HPDE6-E6E7 (cell line): ENCODE data around the gene HIP1R.
"Not testable (repeated sequence)": the region's sequence is repeated elsewhere in the genome, so short reads cannot be mapped to it uniquely, and the experiment has no call there.

Experiments used
- DNase-seq: peaks from one replicate; pipeline ENCODE4 v3.0.0; 2011; ENCODE audit warnings: missing footprints; ENCODE audit errors: extremely low spot score

Gene HIP1R

DNA sequence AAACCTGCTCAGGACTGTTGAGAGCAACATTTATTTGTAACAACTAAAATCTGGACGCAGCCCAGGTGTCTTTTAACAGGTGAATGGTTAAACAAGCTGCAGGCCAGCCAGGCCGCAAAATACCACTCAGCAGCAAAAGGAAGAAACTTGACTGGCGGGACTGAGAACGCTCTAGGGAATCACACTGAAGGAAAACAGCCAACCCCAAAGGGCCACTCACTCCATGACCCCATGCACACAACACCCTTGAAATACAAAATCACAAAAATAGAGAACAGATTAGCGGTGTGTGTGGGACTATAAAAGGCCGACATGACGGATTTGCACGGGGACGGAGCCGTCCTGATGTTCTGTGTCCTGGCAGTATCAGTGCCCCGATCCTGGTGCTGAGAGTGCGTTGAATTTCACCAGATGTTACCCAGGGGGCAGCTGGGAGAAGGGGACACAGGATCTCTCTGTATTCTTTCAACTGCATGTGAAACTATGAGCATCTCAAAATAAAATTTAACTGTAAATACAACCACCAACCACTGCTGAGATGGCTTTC, 37.6 kb downstream of the HIP1R start:
- no peak for DNase-seq

DNA sequence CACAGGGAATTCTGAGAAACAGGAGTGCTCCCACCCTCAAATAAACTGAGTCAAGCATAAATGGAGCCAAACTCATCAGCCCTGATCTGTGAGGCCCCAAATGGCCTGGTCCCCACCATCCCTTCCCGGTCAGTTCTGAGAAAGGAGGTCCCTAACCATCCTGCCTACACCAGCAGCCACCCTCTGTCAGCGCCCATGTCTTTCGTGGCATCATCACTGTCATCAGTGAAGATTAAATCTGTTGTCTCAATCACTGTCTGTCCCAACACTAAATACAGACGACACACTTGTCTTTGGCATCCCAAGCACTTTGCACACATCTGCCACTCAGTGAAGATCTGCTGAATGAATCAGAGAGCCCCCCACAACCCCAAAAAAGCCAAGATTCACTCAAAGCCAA, 38.3 kb downstream of the HIP1R start:
- no peak for DNase-seq

DNA sequence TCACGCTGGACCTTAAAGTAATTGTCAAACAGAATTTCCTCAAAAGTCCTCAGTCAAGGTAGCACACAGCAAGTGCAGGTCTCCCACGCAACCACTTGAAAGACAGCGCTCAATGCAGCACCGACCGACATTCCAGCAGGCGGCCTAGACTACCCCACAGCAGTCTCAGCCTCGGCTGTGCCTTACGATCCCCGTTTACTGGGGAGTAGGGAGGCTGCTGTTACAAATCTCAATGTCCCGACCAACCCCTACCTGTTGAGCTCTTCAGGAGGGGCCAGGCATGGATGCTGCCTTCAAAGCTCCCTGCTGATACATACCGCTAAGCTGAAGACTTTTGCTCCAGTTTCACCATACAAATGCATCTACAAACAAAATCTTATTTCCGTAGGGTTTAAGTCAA, 38.8 kb downstream of the HIP1R start:
- DNase-seq, result no peak

DNA sequence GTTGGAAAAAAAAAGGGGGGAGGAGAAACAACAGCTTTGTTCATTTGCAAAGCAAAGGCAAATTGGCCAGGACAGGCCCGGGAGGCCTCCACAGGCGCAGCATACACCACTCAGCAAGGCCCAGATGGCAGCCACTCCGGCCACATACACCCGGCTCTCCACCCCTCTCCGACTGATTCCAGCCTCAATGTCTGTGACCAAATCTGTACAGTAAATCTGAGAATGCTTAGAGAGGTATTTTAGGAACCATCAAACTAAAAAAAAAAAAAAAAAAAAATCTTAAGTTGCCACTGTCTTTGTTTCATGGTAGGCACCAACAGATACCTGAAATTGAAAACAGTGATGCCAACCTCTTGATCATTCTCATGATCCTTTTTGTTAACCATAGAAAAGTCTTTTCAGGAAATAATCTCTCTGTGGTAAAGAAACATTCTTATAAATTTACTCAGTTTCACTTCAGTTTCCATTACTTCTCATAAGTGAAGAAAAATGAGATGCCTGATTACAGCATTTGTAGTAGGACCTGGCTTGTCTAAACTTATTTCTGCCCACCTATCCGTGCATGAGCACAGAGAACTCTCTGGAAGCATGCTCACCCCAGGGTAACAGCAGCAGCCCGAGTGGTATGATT, 40.4 kb downstream of the HIP1R start:
- DNase-seq, result no peak

DNA sequence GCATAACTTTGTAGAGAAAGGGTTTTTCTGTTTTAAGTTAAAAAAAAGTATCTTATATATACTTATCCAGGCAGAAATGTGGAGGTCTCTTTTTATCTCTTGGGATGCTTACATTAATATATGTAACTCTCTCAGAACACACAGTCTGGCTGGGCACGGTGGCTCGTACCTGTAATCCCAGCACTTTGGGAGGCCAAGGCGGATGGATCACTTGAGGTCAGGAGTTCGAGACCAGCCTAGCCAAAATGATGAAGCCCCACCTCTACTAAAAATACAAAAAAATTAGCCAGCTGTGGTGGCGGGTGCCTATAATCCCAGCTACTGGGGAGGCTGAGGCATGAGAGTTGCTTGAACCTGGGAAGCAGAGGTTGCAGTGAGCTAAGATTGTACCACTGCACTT, 41.0 kb downstream of the HIP1R start:
- not testable (repeated sequence) for DNase-seq

- DNase-seq, result no peak
Observed at GRCh38 chr12:122876731-122877130, 41.5 kb downstream of the HIP1R start.

- DNase-seq, result no peak
Observed at GRCh38 chr12:122878780-122879612, 43.7 kb downstream of the HIP1R start.

- no peak for DNase-seq
Observed at GRCh38 chr12:122880155-122880667, 45.0 kb downstream of the HIP1R start.

DNA sequence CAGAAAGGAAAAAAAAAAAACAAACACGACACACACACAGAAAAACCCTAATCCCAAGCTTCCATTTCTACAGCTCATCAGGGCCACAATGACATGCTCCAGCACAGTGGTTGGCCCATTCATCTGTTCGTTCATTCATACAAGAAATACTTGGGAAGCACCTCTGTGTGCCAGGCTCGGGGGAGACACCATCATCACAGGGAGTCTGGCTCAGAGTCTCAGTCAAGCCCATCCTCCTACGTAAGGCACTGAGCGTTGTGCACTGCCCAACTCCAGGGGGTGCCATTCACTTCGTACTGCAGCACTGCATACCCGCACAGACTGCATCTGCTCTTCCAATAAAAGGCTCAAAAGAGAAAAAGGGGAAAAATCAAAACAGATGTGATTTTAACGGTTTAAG, 45.4 kb downstream of the HIP1R start:
- DNase-seq, result no peak

GRCh38 chr12:122882908-122883558, 47.8 kb downstream of the HIP1R start:
- DNase-seq, result no peak

DNA sequence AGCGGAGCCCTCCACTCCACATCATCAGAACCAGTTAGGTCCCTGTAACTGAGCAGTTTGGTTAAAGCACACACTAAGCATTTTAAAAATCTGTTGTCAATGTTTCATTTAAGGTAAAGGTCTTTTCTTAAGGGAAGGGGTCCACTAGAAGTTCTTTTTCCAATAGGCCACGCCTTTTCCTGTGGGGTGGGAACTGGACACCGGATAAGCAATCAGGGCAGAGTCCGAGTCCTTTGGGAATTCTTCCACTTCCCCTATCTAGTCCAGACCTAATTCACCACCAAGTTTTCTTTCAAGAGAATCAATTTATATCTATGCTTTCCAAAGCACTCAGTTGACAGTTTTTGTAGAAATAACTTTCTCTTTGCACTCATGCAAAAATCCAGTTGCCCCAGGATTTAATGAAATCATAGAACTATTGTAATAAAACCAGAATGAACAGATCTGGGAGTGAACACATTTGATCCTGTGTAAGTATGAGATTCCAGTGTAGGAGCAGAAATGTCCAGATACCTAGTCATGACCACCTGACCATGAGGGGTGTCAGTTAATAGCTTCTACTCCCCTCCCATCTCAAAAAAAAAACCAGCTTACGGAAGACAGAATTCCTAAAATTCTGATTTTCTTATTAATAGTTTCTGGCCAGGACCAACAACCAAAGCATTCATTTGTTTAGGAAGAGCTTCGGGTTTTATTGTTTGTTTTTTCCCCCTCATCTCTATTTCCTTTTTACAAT, 49.0 kb downstream of the HIP1R start:
- DNase-seq, result no peak

- no peak for DNase-seq
Observed at GRCh38 chr12:122884860-122885259, 49.6 kb downstream of the HIP1R start.

DNA sequence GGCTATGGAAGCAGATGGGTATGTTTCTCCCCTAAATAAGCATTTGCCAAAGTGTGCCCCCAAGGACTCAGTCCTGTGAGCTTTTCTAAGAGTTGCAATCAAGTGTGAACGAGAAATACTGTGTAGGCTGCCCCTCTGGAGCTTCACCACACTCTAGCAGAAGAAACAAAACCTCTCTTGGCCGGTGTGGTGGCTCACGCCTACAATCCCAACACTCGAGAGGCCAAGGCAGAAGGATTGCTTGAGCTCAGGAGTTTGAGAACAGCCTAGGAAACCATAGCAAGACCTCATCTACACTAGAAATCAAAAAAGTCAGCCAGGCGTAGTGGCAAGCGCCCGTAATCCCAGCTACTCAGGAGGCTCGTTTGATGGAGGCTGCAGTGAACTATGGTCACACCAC, 50.9 kb downstream of the HIP1R start:
- no peak for DNase-seq

DNA sequence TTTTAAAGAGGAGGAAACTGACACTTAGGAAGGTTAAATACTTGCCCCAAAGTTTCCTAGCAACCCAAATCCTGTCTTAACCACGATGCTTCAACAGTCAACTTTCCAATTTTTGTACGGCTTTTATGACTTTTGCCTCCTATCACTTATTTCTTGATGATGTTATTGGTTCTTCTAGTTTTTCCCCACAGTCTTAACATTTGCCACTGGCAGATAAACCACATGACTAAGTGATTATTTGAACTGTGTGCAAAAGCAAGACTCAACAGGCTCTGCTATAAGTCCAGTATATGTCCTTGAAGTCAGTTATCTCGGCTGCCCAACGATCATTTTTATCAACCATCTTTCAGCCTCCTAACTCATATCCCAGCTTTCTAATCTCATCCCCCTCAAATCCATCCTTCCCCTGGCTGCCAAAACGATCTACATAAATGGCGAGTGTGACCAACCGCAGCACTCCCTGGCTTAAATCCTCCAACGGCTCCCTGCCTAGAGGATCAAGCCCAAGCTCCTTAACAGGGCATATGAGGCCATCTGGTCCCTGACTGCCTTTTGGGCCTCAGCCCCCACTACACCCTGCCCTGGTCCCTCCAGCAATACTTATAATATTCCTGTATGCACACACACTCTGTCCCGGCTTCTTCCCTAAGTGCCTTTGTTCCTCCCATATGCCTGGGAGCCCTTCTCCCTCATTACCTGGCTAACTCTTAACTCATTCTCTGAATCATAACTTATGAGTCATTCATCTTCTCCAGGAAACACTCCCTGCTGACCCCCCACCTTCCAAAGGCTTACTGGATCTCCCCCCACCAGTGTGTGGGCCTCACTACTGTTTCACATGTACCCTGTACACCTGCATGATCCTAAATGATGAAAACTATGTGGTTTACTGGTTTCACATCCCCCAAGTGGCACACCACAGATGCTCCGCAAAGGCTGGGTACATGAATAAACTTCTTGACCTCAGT, 51.9 kb downstream of the HIP1R start:
- peak; percentile 86 for DNase-seq

DNA sequence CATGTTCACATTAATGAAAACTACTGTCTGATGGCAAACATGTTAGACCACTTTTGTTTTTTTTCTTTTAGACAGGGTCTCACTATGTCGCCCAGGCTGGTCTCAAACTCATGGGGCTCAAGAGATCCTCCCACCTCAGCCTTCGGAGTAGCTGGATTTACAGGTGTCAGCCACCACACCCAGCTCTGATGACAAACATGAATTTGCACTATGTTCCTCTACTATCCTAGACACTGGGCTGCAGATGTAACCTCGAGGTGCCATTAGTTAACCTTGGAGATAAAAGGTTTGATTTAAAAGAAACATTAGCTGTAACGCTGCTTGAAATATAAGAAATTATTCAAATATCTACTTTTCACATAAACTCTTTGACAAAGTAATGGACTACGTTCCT, 52.6 kb downstream of the HIP1R start:
- no peak for DNase-seq

DNA sequence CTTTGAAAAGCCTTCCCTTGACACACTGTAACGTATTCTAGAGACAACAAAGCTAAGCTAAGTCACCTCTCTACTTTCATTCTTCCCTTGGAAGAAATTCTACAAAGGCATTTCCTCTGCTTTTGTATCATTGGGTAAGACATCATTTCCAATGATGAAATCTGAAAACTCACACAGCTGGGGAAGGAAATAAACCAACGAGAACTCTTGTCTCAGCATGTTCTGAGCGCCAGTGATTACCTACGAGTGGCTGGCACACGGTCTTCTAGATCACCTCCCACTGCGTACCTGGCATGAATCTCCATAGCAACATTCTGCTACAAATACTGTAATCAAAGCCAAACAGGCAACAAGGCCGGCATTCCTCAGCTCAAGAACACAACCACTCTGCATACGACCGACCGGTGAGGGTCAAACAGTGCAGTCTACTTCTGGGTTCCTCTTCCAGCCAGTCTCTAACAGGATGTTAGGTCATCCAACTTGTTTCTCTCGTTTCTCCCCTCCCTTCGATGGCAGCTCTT, 53.0 kb downstream of the HIP1R start:
- DNase-seq, result peak; percentile 90

GRCh38 chr12:122889761-122890520, 54.7 kb downstream of the HIP1R start:
- DNase-seq, result no peak

DNA sequence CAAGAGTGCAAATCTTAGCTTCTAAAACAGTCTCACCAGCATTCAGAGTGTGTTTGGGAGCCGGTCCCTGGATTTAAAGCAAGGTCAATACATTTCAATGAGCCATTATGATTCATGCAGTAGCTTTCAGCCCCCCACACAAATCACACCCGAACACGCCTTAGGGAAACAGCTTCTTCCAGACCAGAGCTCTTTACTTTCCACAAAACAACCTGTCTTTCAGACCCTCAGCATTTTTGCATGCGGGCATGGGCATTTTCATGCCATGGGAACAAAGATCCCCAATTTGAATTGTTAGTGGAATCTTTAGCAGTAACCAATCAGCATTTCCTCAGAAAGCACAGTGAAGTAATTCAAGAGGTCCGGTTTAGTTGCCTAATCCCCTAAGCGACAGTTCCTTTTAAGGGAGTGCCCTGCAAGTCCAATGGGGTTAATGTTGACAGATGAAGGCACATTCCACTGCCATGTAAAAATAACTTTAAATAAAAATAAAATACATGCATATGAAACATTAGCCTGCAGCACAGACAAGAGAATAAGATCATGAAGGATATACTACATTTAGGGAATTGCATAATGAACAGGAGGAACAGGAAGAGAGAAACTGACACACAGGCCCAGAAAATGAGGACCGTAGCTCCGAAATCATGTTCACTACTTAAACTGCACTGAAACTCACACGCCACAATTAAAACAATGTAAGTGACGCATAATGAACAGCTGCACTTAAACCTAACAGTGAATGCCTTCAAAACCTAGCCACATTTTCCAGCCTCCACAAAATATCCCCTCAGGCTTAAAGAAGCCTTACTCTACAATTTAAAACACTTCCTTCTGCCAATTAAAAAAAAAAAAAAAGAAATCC, 56.6 kb downstream of the HIP1R start:
- no peak for DNase-seq

DNA sequence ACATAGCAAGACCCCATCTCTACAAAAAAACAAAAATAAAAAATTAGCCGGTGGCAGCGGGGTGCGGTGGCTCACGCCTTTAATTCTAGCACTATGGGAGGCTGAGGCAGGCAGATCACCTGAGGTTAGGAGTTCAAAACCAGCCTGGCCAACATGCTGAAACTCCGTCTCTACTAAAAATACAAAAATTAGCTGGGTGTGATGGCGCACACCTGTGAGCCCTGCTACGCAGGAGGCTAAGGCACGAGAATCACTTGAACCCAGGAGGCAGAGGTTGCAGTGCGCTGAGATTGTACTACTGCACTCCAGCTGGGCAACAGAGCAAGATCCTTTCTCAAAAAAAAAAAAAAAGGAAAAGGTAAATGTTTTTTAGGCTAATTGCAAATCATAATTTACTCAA, 57.5 kb downstream of the HIP1R start:
- not testable (repeated sequence) for DNase-seq
